ENCODE measurements around the gene PTPRB. TPM values are rescaled to one million over a fixed set of nuclear protein-coding genes. Genes with fewer than 3 reads are reported as not detected.

Gene PTPRB
- total and polyA plus RNA-seq, 2 of the 4 experiments (the other 2 are of a cell fraction): 4.1 to 6.5 TPM

DNA sequence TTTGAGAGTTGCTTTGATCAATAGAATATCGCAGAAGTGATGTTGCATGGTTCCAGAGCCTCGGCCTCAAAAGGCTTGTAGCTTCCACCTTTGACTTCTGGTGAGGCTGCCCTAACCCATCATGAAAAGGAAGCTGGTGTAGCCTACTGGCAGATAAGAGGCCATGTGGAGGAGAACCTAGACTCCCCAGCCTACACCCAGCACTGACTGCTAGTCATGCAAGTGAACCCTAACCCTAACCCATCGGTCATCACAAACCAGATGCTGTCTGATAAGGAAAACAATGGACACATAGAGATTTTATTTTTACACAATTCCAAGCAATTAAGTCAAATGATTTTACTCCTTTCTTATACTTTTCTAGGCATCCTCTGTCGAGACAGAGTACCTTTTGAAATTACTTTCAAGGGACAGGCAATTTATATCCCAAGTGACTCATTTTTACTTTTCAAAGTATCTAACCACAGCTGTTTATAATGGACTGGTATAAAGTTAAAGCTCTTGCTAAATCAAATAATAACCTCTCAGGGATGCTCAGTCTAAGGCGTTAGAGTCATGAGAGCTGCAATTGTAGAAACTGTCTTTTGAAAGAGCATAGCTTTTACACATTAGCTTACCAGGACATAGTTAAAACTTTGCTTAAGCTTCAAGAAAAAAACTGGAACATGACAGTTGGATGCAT is 17.6 kb downstream of the PTPRB start:
- TF ChIP-seq CHD1 (IDR thresholded peaks at IDR 0.05; ENCODE audit: low read depth, low read length): no peak
- no peak for TF ChIP-seq BHLHE40 (IDR thresholded peaks at IDR 0.05; ENCODE audit: low read depth, low read length)
- TF ChIP-seq CEBPB (IDR thresholded peaks at IDR 0.05; ENCODE audit: low read depth, low read length): peak; percentile 41; the same call in 1 of the 2 replicates
- peak; percentile 25; the same call in 1 of the 2 replicates for TF ChIP-seq FOS (IDR thresholded peaks at IDR 0.05; ENCODE audit: low read depth, low read length)
- no CpG with 5 or more reads among the region's 5 CpGs for WGBS, 2 experiments (ENCODE audit: extremely low coverage in 2 of 2, insufficient read length in 1 of 2)

More for the DNA sequence above, 17.6 kb downstream of the PTPRB start:
- no peak overlapping the region for H3K18ac ChIP-seq (ENCODE audit: low read depth, low read length)
- no peak overlapping the region for H2BK120ac ChIP-seq (ENCODE audit: low read depth, low read length)
- BruUV-seq (replicated peaks): no TSS peak
- peaks cover 3% of the 10 kb centered on the region for H3K4me1 ChIP-seq (ENCODE audit: control insufficient read depth, insufficient read depth, low read length)
- no peak overlapping the region for H3K4me3 ChIP-seq (ENCODE audit: insufficient read depth, low read depth, low read length)
- H3K9ac ChIP-seq (ENCODE audit: low read depth, low read length): no peak overlapping the region
- no peaks in the 10 kb centered on the region for H3K79me1 ChIP-seq (ENCODE audit: low read depth in 1 of 2, low read length in 2 of 2)
- H3K9me1 ChIP-seq (ENCODE audit: insufficient read depth, low read length): no peaks in the 10 kb centered on the region
- no peak overlapping the region for H3K14ac ChIP-seq (replicated peaks; ENCODE audit: low read depth, low read length)
- no peak overlapping the region for H2BK20ac ChIP-seq (ENCODE audit: low read depth, low read length)
- no peaks in the 10 kb centered on the region for H3K9me3 ChIP-seq (ENCODE audit: control insufficient read depth, insufficient read depth, low read length)
- no peak overlapping the region for H4K91ac ChIP-seq (ENCODE audit: insufficient read depth, low read depth, low read length)
- no peak overlapping the region for H3K23ac ChIP-seq (ENCODE audit: low read depth, low read length)
- no peak overlapping the region for H2AFZ ChIP-seq (replicated peaks; ENCODE audit: low read length, poor library complexity)
- intact Hi-C loops (cut with micrococcal nuclease): no loop called here
- no peak overlapping the region for H2AK9ac ChIP-seq (replicated peaks; ENCODE audit: low read depth, low read length, poor library complexity)
- no peak overlapping the region for H4K8ac ChIP-seq (ENCODE audit: low read depth in 2 of 2, low read length in 2 of 2)
- no peak overlapping the region for H3K4ac ChIP-seq (ENCODE audit: low read depth, low read length)
- H3K27me3 ChIP-seq (ENCODE audit: control insufficient read depth, insufficient read depth, low read length): peaks cover 1% of the 10 kb centered on the region; the same call in 1 of the 2 replicates
- ATAC-seq (ENCODE audit: low read depth) (no peak; the same call in 1 of the 2 replicates), DNase-seq (peak; percentile 70)
- H4K20me1 ChIP-seq (ENCODE audit: insufficient read depth, low read length): no peaks in the 10 kb centered on the region
- H3K36me3 ChIP-seq (ENCODE audit: control insufficient read depth, insufficient read depth, low read length): no peaks in the 10 kb centered on the region
- H2AK5ac ChIP-seq (ENCODE audit: low read depth, low read length): no peak overlapping the region
- no peak overlapping the region for H3K56ac ChIP-seq (ENCODE audit: extremely low read depth, insufficient read depth, low read length)
- H2BK15ac ChIP-seq (ENCODE audit: low read depth, low read length): no peak overlapping the region
- no peak overlapping the region for H2BK5ac ChIP-seq (ENCODE audit: low read depth, low read length, poor library complexity, severe bottlenecking)
- no peak overlapping the region for H4K5ac ChIP-seq (ENCODE audit: low read depth, low read length)
- POLR2A ChIA-PET (ENCODE audit: unreplicated experiment): no interaction called here
- dilution Hi-C loops (cut with HindIII; ENCODE audit: low sequenced_read_pairs, unreplicated experiment): no loop called here
- in situ Hi-C loops (cut with MboI; ENCODE audit: low sequenced_read_pairs): no loop called here
- no peak overlapping the region for H3K4me2 ChIP-seq (ENCODE audit: low read depth, low read length)
- no peak overlapping the region for H3K27ac ChIP-seq (ENCODE audit: insufficient read depth, low read length)
- CTCF ChIA-PET: no interaction called here
